OCI-LY3 (cell line): Measurements from ENCODE around the gene ANKRD13A.
A peak's percentile ranks its signal among the peaks of the same experiment; 100 is the strongest.

Experiments
- H2AFZ ChIP-seq: fragments of 200-600, 300-600 bp; shearing (Covaris generic); 2 replicates; pipeline ENCODE4 v1.6.0; 2014; ENCODE audit warnings: antibody characterized with exemption, low read depth, low read length
- H3K27ac ChIP-seq: fragments of 200-600, 300-600 bp; sonication (generic); 2 replicates; pipeline ENCODE4 v1.5.1; 2014; ENCODE audit warnings: mild to moderate bottlenecking, low read length, moderate library complexity, mixed read lengths
- H3K27me3 ChIP-seq: fragments of 200-600, 300-600 bp; sonication (generic); 2 replicates; pipeline ENCODE4 v1.6.1; 2014; ENCODE audit warnings: low read depth, low read length, mixed read lengths
- H3K36me3 ChIP-seq: fragments of 200-600, 300-600 bp; sonication (generic); replicated peaks from 2 replicates; pipeline ENCODE3; 2014; ENCODE audit warnings: low read depth, low read length, mixed read lengths
- H3K4me1 ChIP-seq: fragments of 300-600, 200-600 bp; sonication (generic); 2 replicates; pipeline ENCODE4 v1.6.1; 2014; ENCODE audit warnings: low read length, mixed read lengths
- H3K4me2 ChIP-seq: fragments of 200-600, 300-600 bp; sonication (generic); 2 replicates; pipeline ENCODE4 v1.6.1; 2014; ENCODE audit warnings: low read length, mixed read lengths
- H3K4me3 ChIP-seq: fragments of 300-600, 200-600 bp; sonication (generic); 2 replicates; pipeline ENCODE4 v1.5.1; 2014; ENCODE audit warnings: antibody characterized with exemption, mild to moderate bottlenecking, low read length, moderate library complexity
- H3K79me2 ChIP-seq: fragments of 300-600, 200-600 bp; shearing (Covaris generic); 2 replicates; pipeline ENCODE4 v1.6.1; 2014; ENCODE audit warnings: mild to moderate bottlenecking, low read length, mixed read lengths
- H3K9ac ChIP-seq: fragments of 300-600, 200-600 bp; shearing (Covaris generic); 2 replicates; pipeline ENCODE4 v1.6.0; 2014; ENCODE audit warnings: mild to moderate bottlenecking, low read length, moderate library complexity
- H3K9me3 ChIP-seq: fragments of 200-600, 300-600 bp; shearing (Covaris generic); 2 replicates; pipeline ENCODE4 v1.6.1; 2014; ENCODE audit warnings: low read length, mixed read lengths; ENCODE audit not compliant: insufficient read depth
- H4K20me1 ChIP-seq: fragments of 200-600, 300-600 bp; sonication (generic); 2 replicates; pipeline ENCODE4 v1.6.1; 2016; ENCODE audit warnings: low read length, mixed read lengths; ENCODE audit not compliant: insufficient read depth
- CTCF ChIP-seq: fragments of 200-600, 300-600 bp; sonication (generic); IDR thresholded peaks from 2 replicates; pipeline ENCODE4 v1.5.1; 2014; ENCODE audit warnings: antibody characterized with exemption, low read length, low read depth
- EZH2phosphoT487 ChIP-seq: fragments of 200-600 bp; shearing (Covaris generic); IDR thresholded peaks from 2 replicates; pipeline ENCODE4 v1.6.1; 2018; ENCODE audit warnings: antibody characterized with exemption, mixed run types, low read depth

The ANKRD13A gene

GRCh38 chr12:109994401-109995175 lies 4.6 kb upstream of the ANKRD13A start:
- Histone ChIP-seq H2AFZ (no peak overlapping the region), H3K9ac (peak overlapping the region; percentile 95), H3K27ac (peak overlapping the region; percentile 87), H3K4me1 (peaks cover 33% of the 10 kb centered on the region), H3K4me2 (peak overlapping the region; percentile 87), H3K4me3 (peak overlapping the region; percentile 95), H3K27me3 (no peaks in the 10 kb centered on the region), H3K9me3 (no peaks in the 10 kb centered on the region), H3K36me3 (peaks cover 29% of the 10 kb centered on the region), H4K20me1 (peaks cover 32% of the 10 kb centered on the region), H3K79me2 (peaks cover 86% of the 10 kb centered on the region)
- TF ChIP-seq CTCF (no peak), EZH2phosphoT487 (no peak)

- H3K4me3 ChIP-seq, result peak overlapping the region; percentile 95
- TF ChIP-seq EZH2phosphoT487 (no peak), CTCF (no peak)
- H3K4me1 ChIP-seq, result peaks cover 33% of the 10 kb centered on the region
- no peaks in the 10 kb centered on the region for H3K27me3 ChIP-seq
- no peaks in the 10 kb centered on the region for H3K9me3 ChIP-seq
- peak overlapping the region; percentile 87 for H3K4me2 ChIP-seq
- H3K36me3 ChIP-seq, result peaks cover 29% of the 10 kb centered on the region
- peaks cover 26% of the 10 kb centered on the region for H4K20me1 ChIP-seq
- H3K9ac ChIP-seq, result peak overlapping the region; percentile 95
- peaks cover 86% of the 10 kb centered on the region for H3K79me2 ChIP-seq
- no peak overlapping the region for H2AFZ ChIP-seq
- H3K27ac ChIP-seq, result peak overlapping the region; percentile 87
These were observed 3.9 kb upstream of the ANKRD13A start for GRCh38 chr12:109995361-109995685.

- TF ChIP-seq CTCF (0 out of 2 replicates have a peak, but pooled peaks have one; percentile 4), EZH2phosphoT487 (no peak)
- H3K4me1 ChIP-seq, result peaks cover 34% of the 10 kb centered on the region
- peaks cover 86% of the 10 kb centered on the region for H3K79me2 ChIP-seq
- H3K9me3 ChIP-seq, result no peaks in the 10 kb centered on the region
- peak within 1 kb of the TSS; percentile 97 for H3K4me2 ChIP-seq
- peaks cover 25% of the 10 kb centered on the region for H4K20me1 ChIP-seq
- peak within 1 kb of the TSS; percentile 97 for H3K9ac ChIP-seq
- peak within 1 kb of the TSS; percentile 99 for H3K4me3 ChIP-seq
- peak within 1 kb of the TSS; percentile 87 for H3K27ac ChIP-seq
- no peaks in the 10 kb centered on the region for H3K27me3 ChIP-seq
- H3K36me3 ChIP-seq, result peaks cover 27% of the 10 kb centered on the region
- peak within 1 kb of the TSS; percentile 24; the same call in 1 of the 2 replicates for H2AFZ ChIP-seq
These were observed 3.3 kb upstream of the ANKRD13A start, which contains the start of gene GIT2 for GRCh38 chr12:109995686-109996482. Gene GIT2 (minus strand): TSS chr12:109996368. CDS start chr12:109996224, 144 bp downstream.

GRCh38 chr12:109996483-109996853 lies 2.8 kb upstream of the ANKRD13A start:
- Histone ChIP-seq H3K79me2 (peaks cover 86% of the 10 kb centered on the region), H3K4me1 (peaks cover 39% of the 10 kb centered on the region), H3K4me3 (peak overlapping the region; percentile 95), H3K9me3 (no peaks in the 10 kb centered on the region), H3K9ac (peak overlapping the region; percentile 95), H3K27ac (peak overlapping the region; percentile 87), H3K36me3 (peaks cover 28% of the 10 kb centered on the region), H4K20me1 (peaks cover 28% of the 10 kb centered on the region), H2AFZ (peak overlapping the region; percentile 24; the same call in 1 of the 2 replicates), H3K27me3 (no peaks in the 10 kb centered on the region), H3K4me2 (peak overlapping the region; percentile 97)
- no peak for TF ChIP-seq CTCF
- TF ChIP-seq EZH2phosphoT487, result no peak
